ENCODE measurements around the gene CYP4Z1.
"Not testable (repeated sequence)": the region's sequence is repeated elsewhere in the genome, so short reads cannot be mapped to it uniquely, and the experiment has no call there.

GRCh38 chr1:47129489-47130230 lies 62.6 kb downstream of the CYP4Z1 start:
- not testable (repeated sequence) for TF ChIP-seq SNAPC5 (CRISPR knock-in tag; IDR thresholded peaks at IDR 0.05); ELF1 (tag; IDR thresholded peaks at IDR 0.05); ZKSCAN1 (IDR thresholded peaks at IDR 0.05; ENCODE audit: low read depth, low read length); CEBPZ (IDR thresholded peaks at IDR 0.05; ENCODE audit: borderline replicate concordance, low read depth, low read length); E2F5 (CRISPR knock-in tag; IDR thresholded peaks at IDR 0.05); ZNF398 (CRISPR knock-in tag; IDR thresholded peaks at IDR 0.05); EHMT2 (IDR thresholded peaks at IDR 0.05); ETS1 (conservative IDR thresholded peaks at IDR 0.05; ENCODE audit: control insufficient read depth, low read depth, low read length); AFF4 (CRISPR knock-in tag; IDR thresholded peaks at IDR 0.05); CBX8 (IDR thresholded peaks at IDR 0.05; ENCODE audit: borderline replicate concordance, extremely low read depth, low read depth, low read length, poor library complexity, severe bottlenecking)
